ENCODE measurements around the gene CSNK1G3. TPM values are rescaled to one million over a fixed set of nuclear protein-coding genes. Genes with fewer than 3 reads are reported as not detected.

Gene CSNK1G3
- polyA plus RNA-seq, 1 experiment = 9.8 TPM

- DNase-seq (ENCODE audit: low read depth) = no peak
- H3K27me3 ChIP-seq (ENCODE audit: control insufficient read depth, insufficient read depth, low read length) = no peaks in the 10 kb centered on the region
- ChIA-PET POLR2A (no interaction called here), CTCF (no interaction called here)
- H3K36me3 ChIP-seq (ENCODE audit: control insufficient read depth, insufficient read depth, low read length) = no peaks in the 10 kb centered on the region
- H3K4me3 ChIP-seq (ENCODE audit: low read depth, low read length) = no peak overlapping the region
- TF ChIP-seq CTCF (IDR thresholded peaks at IDR 0.05; ENCODE audit: insufficient read depth, low read depth, low read length) = no peak
These were observed 60.0 kb downstream of the CSNK1G3 start for GRCh38 chr5:123571927-123572326.

GRCh38 chr5:123578390-123578789 is 66.4 kb downstream of the CSNK1G3 start:
- ChIA-PET POLR2A (interaction anchor here (0.6 kb wide), 2 partner anchors 13 to 66 kb away, joined by 3 read pairs; partner anchors contain the start of gene CSNK1G3), CTCF (interaction anchor here (0.7 kb wide), 1 partner anchor 17 kb away, joined by 3 read pairs; no protein-coding TSS in a partner anchor)
- TF ChIP-seq CTCF (IDR thresholded peaks at IDR 0.05; ENCODE audit: insufficient read depth, low read depth, low read length) = no peak
- Histone ChIP-seq H3K4me3 (ENCODE audit: low read depth, low read length) (no peak overlapping the region), H3K36me3 (ENCODE audit: control insufficient read depth, insufficient read depth, low read length) (no peaks in the 10 kb centered on the region), H3K27me3 (ENCODE audit: control insufficient read depth, insufficient read depth, low read length) (no peaks in the 10 kb centered on the region)
- no peak for DNase-seq (ENCODE audit: low read depth)

GRCh38 chr5:123579410-123579809 is 67.4 kb downstream of the CSNK1G3 start:
- H3K27me3 ChIP-seq (ENCODE audit: control insufficient read depth, insufficient read depth, low read length) = no peaks in the 10 kb centered on the region
- H3K36me3 ChIP-seq (ENCODE audit: control insufficient read depth, insufficient read depth, low read length) = no peaks in the 10 kb centered on the region
- POLR2A ChIA-PET = no interaction called here
- H3K4me3 ChIP-seq (ENCODE audit: low read depth, low read length) = no peak overlapping the region
- DNase-seq (ENCODE audit: low read depth) = no peak
- TF ChIP-seq CTCF (IDR thresholded peaks at IDR 0.05; ENCODE audit: insufficient read depth, low read depth, low read length) = no peak
- CTCF ChIA-PET = no interaction called here

- no peak for DNase-seq (ENCODE audit: low read depth)
- ChIA-PET CTCF (no interaction called here), POLR2A (no interaction called here)
- TF ChIP-seq CTCF (IDR thresholded peaks at IDR 0.05; ENCODE audit: insufficient read depth, low read depth, low read length) = no peak
- no peak overlapping the region for H3K4me3 ChIP-seq (ENCODE audit: low read depth, low read length)
- H3K36me3 ChIP-seq (ENCODE audit: control insufficient read depth, insufficient read depth, low read length) = no peaks in the 10 kb centered on the region
- no peaks in the 10 kb centered on the region for H3K27me3 ChIP-seq (ENCODE audit: control insufficient read depth, insufficient read depth, low read length)
These were observed 70.7 kb downstream of the CSNK1G3 start for GRCh38 chr5:123582550-123583285.

GRCh38 chr5:123585871-123586270 is 73.9 kb downstream of the CSNK1G3 start:
- Histone ChIP-seq H3K4me3 (ENCODE audit: low read depth, low read length) (no peak overlapping the region), H3K36me3 (ENCODE audit: control insufficient read depth, insufficient read depth, low read length) (no peaks in the 10 kb centered on the region), H3K27me3 (ENCODE audit: control insufficient read depth, insufficient read depth, low read length) (no peaks in the 10 kb centered on the region)
- ChIA-PET POLR2A (no interaction called here), CTCF (no interaction called here)
- DNase-seq (ENCODE audit: low read depth) = no peak
- TF ChIP-seq CTCF (IDR thresholded peaks at IDR 0.05; ENCODE audit: insufficient read depth, low read depth, low read length) = no peak

Data from BJ (cell line).